Left colon (tissue), 2 donors: ENCODE results near the gene ZFPM1. TPM values are rescaled to one million over a fixed set of nuclear protein-coding genes. Genes with fewer than 3 reads are reported as not detected.
"Not testable (repeated sequence)": the region's sequence is repeated elsewhere in the genome, so short reads cannot be mapped to it uniquely, and the experiment has no call there.

Experiments used
- ATAC-seq: fragments of 200-7000 bp; cut with Tn5 transposase; one replicate; pipeline ENCODE4 v1.9.1; 2020; ENCODE audit warnings: mild to moderate bottlenecking, moderate library complexity
- DNase-seq, 2 donors: peaks; one replicate each; pipeline ENCODE4 v3.0.0-alpha.2; 2020
- intact Hi-C, 2 donors: fragments of 100-400 bp; cut with DNase I in 1 of 2; cut with micrococcal nuclease in 1 of 2; formaldehyde crosslinking; loops; one replicate each; pipeline versions ENCODE4 v1.11.2 to v1.14.0; 2022; cut with DNase I, micrococcal nuclease
- total RNA-seq, 2 donors: library from RNA; stranded (reverse); fragmentation: NEBNext Ultra II Directional; extraction: Animal tissue kit (Norgen Biotek cat#: 25700); gene quantifications; one replicate each; pipeline ENCODE4 v1.2.1, GENCODE V29; 2021
- donor health status: DM: no; HTN: no; CAD: no.
- donor health status: DM: yes; HTN: yes; CAD: no.

The ZFPM1 gene
- total RNA-seq, 2 donors from 2014 or later, result 8.0 to 11.3 TPM

DNA sequence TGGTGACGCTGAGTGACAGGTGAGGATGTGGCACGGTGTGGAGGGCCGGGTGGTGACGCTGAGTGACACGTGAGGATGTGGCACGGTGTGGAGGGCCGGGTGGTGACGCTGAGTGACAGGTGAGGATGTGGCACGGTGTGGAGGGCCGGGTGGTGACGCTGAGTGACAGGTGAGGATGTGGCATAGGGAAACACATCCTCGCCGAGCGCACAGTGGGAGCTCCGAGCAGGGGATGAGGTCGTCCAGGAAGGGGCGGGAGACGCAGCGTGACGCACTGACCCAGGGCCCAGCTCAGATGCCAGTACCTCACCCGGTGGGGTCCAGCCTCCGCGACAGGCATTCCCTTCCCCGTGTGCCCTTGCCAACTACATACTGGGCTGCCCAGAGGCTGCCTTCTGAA is 17.6 kb downstream of the ZFPM1 start:
- intact Hi-C loops, DNase-seq, ATAC-seq: not testable (repeated sequence)

DNA sequence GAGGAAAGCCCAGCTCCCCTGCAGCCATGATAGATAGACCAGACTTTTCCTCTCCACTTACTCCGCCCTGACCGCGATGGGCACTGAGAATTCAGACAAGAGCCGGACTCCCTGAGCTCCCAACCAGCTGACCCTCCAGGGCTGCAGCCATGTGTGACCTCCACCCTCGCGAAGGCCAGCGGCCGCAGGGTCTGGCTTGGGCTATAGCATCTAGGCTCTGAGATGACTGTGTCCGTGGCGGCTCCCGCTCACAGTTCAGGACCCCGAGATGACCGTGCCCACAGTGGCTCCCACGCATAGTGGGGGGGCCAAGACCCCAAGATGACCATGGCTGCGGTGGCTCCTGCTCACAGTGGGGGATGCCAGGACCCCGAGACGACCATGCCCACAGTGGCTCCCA is 18.0 kb downstream of the ZFPM1 start:
- intact Hi-C loops, result no loop called here
- ATAC-seq, result no peak
- no peak for DNase-seq

DNA sequence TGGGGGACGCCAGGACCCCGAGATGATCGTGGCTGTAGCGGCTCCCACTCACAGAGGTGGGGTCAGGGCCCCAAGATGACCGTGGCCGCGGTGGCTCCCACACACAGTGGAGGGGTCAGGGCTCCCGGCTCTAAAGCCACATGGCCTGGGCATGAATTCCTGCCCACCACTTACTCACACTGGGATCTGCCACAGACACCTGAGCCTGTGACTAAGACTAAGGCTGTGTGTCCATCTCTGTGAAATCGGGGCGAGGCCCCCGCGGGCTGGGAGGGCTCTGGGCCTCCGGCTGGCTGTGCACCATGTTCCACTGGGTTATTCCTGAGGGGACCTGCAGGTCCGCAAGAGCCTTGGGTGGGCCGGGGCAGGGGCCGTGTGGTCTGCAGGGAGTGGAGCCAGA is 18.5 kb downstream of the ZFPM1 start:
- DNase-seq, result no peak
- ATAC-seq, result no peak
- intact Hi-C loops, result no loop called here

- ATAC-seq (peak; percentile 21), DNase-seq (no peak)
- intact Hi-C loops, result no loop called here
Observed at GRCh38 chr16:88472069-88472468, 19.0 kb downstream of the ZFPM1 start.

GRCh38 chr16:88472637-88473205 is 19.6 kb downstream of the ZFPM1 start:
- no peak for DNase-seq
- intact Hi-C loops, result no loop called here
- ATAC-seq, result no peak

- no peak for ATAC-seq
Observed at GRCh38 chr16:88473666-88474534, 20.8 kb downstream of the ZFPM1 start.

DNA sequence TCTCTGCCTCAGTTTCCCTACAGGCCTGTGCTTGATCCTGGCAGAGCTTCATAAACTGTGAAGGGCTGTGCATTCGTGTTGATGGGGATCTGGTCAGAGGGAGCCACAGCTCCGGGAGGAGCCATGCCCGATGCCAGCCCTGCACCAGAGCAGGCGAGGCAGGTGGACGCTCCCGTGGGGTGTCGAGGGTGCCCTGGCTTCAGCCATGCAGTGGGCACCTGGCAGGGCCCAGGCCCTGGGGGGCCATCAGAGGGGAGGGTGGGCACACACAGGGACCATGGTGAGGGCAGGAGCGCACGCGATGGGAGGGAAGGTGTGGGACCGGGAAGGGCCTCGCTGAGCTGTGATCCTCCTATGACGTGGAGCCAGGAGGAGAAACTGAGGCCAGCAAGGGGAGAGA is 22.0 kb downstream of the ZFPM1 start:
- intact Hi-C loops, result no loop called here
- no peak for ATAC-seq
- DNase-seq, result no peak

More at GRCh38 chr16:88473666-88474534, 20.8 kb downstream of the ZFPM1 start:
- intact Hi-C loops, result no loop called here
- DNase-seq, result no peak

- intact Hi-C loops, result no loop called here
- DNase-seq (no peak), ATAC-seq (no peak)
Observed at GRCh38 chr16:88476203-88476602, 23.1 kb downstream of the ZFPM1 start.

GRCh38 chr16:88476817-88477397 is 23.8 kb downstream of the ZFPM1 start:
- no peak for ATAC-seq
- intact Hi-C loops, result no loop called here
- DNase-seq, result no peak

- no peak for DNase-seq
- intact Hi-C loops, result no loop called here
Observed at GRCh38 chr16:88477631-88478519, 24.8 kb downstream of the ZFPM1 start.

DNA sequence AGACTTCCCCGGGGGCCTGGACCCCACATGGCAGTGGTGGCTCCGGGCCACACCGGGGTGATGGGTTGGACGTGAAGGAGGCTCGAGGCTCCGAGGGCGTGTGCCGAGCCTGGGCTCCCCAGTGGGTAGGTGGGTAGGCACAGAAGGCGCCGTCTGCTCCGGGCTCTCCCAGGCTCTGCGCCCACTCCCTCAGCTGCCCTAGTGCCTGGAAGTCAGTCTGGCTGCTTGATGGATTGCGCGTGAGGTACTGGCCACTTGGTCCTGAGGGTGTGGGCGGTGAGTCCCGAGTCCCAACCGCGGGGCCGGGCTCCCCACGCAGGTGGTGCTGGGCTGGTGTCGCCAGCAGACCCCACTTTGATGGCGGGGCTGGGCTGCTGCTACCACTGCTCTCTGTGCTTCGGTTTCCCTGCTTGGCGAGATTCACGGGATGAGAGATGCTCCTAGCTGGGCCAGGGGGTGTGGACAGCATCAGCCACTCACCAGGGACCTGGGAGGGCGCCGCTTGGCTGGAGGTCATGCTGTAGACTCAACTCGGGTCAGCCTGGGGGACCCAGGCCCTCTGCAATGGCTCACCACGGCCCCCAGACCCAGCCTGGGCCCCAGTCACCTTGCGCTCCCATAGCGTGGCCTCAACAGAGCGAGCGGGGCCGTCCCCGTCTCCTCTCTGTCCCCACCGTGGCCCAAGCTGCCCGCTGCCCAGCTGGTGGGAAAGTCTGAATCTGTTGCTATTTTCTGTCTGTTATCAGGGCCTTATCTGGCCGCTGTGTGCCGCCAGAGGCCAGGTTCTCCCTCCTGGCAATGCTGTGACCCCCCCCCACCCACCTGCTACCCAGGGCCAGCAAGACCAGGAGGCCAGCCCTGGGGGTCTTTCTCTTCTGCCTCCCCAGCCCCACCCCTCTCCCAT is 26.1 kb downstream of the ZFPM1 start:
- DNase-seq (no peak), ATAC-seq (no peak)
- intact Hi-C loops, result no loop called here

More at GRCh38 chr16:88477631-88478519, 24.8 kb downstream of the ZFPM1 start:
- ATAC-seq, result no peak

- ATAC-seq, result no peak
- no peak for DNase-seq
- intact Hi-C loops, result no loop called here
Observed at GRCh38 chr16:88479793-88480760, 27.0 kb downstream of the ZFPM1 start.

DNA sequence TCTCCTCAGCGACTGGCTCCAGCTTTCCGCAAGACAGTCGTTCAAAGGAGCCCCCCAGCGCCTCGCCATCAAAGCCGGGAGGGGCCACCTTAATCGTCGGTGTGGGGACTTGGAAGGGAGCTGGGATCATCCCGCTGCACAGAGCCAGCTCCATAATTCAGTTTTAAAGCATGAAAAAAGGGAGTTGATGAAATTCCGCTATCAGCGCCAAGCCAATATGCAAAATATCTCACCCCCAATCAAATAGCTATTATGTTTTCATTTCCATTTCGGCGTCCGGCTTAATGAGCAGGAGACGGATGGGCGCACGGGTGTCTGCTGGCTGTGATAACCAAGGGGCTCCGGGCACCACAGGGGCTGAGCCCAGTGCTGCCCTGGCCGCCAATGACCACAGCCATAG is 27.7 kb downstream of the ZFPM1 start:
- no peak for DNase-seq
- intact Hi-C loops, result no loop called here
- no peak for ATAC-seq

GRCh38 chr16:88481851-88482250 is 28.8 kb downstream of the ZFPM1 start:
- intact Hi-C loops, result no loop called here
- no peak for ATAC-seq
- no peak for DNase-seq

DNA sequence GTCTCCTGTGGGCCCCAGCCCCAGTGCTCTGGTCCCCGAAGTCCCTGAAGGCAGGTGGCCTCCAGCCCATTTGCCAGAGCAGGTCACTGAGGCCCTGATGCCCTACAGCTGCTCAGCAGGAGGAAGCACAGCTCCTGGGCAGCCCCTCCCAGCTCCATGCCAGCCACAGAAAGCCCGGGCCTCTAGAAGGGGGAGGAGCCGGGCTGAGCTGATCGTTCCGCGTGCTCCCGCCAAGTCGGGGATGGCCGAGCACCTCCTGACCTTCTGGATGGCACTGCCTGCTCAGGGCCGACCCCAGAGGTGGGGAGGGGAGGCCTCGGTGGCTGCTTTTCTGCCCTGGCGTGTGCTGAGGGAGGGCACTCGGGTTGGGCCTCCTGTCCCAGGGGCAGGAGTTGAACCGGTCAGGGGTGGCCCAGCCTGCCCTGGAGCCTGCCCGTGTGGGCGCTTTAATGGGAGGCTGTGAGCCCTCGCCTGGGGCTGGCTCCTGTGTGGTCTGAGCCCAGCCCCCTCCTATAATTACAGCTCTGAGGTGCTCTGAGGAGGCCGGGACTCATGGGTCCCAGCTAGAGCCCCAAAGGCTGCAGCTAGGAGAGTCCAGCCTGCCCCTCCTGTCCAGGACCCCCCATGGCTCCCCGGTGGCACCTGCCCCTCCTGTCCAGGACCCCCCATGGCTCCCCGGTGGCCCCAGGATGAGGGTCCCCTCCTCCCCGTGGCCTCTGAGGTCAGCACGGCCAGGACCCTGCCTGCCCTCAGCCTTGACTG is 29.7 kb downstream of the ZFPM1 start:
- intact Hi-C loops, result no loop called here
- ATAC-seq (peak; percentile 61), DNase-seq (peak in 1 of 2 donors; percentile 44)

DNA sequence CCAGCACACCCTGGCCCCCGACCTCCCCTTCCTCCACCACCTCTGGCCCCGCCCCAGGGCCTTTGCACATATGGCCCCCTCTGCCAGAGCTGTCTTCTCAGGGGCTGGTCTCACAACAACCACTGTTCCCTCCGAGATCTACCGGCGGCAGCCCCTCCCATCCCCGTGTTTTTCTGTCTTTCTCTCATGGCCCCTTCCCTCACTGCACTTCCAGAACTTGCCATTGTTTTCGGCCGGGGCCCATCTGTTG is 30.2 kb downstream of the ZFPM1 start:
- intact Hi-C loops, result no loop called here
- DNase-seq (no peak), ATAC-seq (no peak)
